Kidney capillary endothelial cell (primary cell): ENCODE results near the gene TSPAN32.
"Not testable (repeated sequence)": the region's sequence is repeated elsewhere in the genome, so short reads cannot be mapped to it uniquely, and the experiment has no call there.

Experiments
- DNase-seq: peaks from one replicate; pipeline ENCODE4 v3.0.0-alpha.2; 2018; ENCODE audit warnings: low spot score

The TSPAN32 gene

GRCh38 chr11:2267306-2267850 lies 34.4 kb upstream of the TSPAN32 start:
- no peak for DNase-seq

GRCh38 chr11:2267851-2268728 lies 33.7 kb upstream of the TSPAN32 start:
- DNase-seq: no peak

- DNase-seq: no peak
Observed at GRCh38 chr11:2268729-2269600, 32.8 kb upstream of the TSPAN32 start.

- peak; percentile 50 for DNase-seq
Observed at GRCh38 chr11:2269601-2270321, 32.1 kb upstream of the TSPAN32 start.

- no peak for DNase-seq
Observed at GRCh38 chr11:2270322-2271076, 31.3 kb upstream of the TSPAN32 start, which contains the start of gene ASCL2. Gene ASCL2, minus strand, starts transcription at chr11:2270588. Its CDS starts 256 bp downstream, at chr11:2270332.

- DNase-seq: no peak
Observed at GRCh38 chr11:2271077-2271326, 30.8 kb upstream of the TSPAN32 start.

GRCh38 chr11:2271327-2272227 lies 30.2 kb upstream of the TSPAN32 start:
- no peak for DNase-seq

- no peak for DNase-seq
Observed at GRCh38 chr11:2272228-2272945, 29.4 kb upstream of the TSPAN32 start.

GRCh38 chr11:2272946-2273280 lies 28.9 kb upstream of the TSPAN32 start:
- DNase-seq: no peak

GRCh38 chr11:2273311-2273710 lies 28.5 kb upstream of the TSPAN32 start:
- no peak for DNase-seq

- DNase-seq: no peak
Observed at GRCh38 chr11:2273771-2274170, 28.0 kb upstream of the TSPAN32 start.

- DNase-seq: no peak
Observed at GRCh38 chr11:2275334-2276279, 26.2 kb upstream of the TSPAN32 start.

GRCh38 chr11:2276280-2277007 lies 25.4 kb upstream of the TSPAN32 start:
- no peak for DNase-seq

- no peak for DNase-seq
Observed at GRCh38 chr11:2277008-2277346, 24.8 kb upstream of the TSPAN32 start.

GRCh38 chr11:2277933-2278523 lies 23.8 kb upstream of the TSPAN32 start:
- DNase-seq: no peak

- no peak for DNase-seq
Observed at GRCh38 chr11:2280208-2280607, 21.6 kb upstream of the TSPAN32 start.

GRCh38 chr11:2286350-2286749 lies 15.5 kb upstream of the TSPAN32 start:
- DNase-seq: not testable (repeated sequence)

GRCh38 chr11:2287091-2287490 lies 14.7 kb upstream of the TSPAN32 start:
- DNase-seq: no peak
